Frontal cortex (tissue), 4 donors: ENCODE results near the gene TNFSF11. TPM values are rescaled to one million over a fixed set of nuclear protein-coding genes. Genes with fewer than 3 reads are reported as not detected.
"Not testable (repeated sequence)": the region's sequence is repeated elsewhere in the genome, so short reads cannot be mapped to it uniquely, and the experiment has no call there.

ENCODE experiments used
- DNase-seq, 2 donors: peaks; one replicate each; pipeline ENCODE4 v3.0.0; 2012; ENCODE audit warnings: low spot score in 2 of 2
- FAIRE-seq: peaks from 2 replicates; lab custom pipeline; 2012; peaks lifted over from hg19 to GRCh38; lab: Jason Lieb, UNC
- total RNA-seq: library from RNA; depleted of rRNA; stranded (reverse); fragments of >200 nt; gene quantifications from one replicate; pipeline ENCODE4 v1.2.3, GENCODE V29; 2014
- donor health status: control.
- donor health status: control.
- donor health status: control.

The TNFSF11 gene
- total RNA-seq, 1 donor from 2014 or later: 0.41 TPM

DNA sequence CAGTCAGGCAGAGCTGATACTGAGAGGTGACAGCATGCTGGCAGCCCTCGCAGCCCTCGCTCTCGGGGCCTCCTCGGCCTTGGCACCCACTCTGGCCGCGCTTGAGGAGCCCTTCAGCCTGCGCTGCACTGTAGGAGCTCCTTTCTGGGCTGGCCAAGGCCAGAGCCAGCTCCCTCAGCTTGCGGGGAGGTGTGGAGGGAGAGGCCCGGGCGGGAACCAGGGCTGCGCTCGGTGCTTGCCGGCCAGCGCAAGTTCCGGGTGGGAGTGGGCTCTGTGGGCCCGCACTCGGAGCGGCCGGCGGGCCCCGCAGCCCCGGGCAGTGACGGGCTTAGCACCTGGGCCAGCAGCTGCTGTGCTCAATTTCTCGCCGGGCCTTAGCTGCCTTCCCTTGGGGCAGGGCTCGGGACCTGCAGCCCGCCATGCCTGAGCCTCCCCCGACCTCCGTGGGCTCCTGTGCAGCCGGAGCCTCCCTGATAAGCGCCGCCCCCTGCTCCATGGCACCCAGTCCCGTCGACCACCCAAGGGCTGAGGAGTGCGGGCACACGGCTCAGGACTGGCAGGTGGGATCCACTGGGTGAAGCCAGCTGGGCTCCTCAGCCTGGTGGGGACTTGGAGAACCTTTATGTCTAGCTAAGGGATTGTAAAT, 14.3 kb upstream of the TNFSF11 start:
- not testable (repeated sequence) for DNase-seq, FAIRE-seq

- FAIRE-seq, DNase-seq: not testable (repeated sequence)
Measured at GRCh38 chr13:42560320-42560719, 13.6 kb upstream of the TNFSF11 start.

DNA sequence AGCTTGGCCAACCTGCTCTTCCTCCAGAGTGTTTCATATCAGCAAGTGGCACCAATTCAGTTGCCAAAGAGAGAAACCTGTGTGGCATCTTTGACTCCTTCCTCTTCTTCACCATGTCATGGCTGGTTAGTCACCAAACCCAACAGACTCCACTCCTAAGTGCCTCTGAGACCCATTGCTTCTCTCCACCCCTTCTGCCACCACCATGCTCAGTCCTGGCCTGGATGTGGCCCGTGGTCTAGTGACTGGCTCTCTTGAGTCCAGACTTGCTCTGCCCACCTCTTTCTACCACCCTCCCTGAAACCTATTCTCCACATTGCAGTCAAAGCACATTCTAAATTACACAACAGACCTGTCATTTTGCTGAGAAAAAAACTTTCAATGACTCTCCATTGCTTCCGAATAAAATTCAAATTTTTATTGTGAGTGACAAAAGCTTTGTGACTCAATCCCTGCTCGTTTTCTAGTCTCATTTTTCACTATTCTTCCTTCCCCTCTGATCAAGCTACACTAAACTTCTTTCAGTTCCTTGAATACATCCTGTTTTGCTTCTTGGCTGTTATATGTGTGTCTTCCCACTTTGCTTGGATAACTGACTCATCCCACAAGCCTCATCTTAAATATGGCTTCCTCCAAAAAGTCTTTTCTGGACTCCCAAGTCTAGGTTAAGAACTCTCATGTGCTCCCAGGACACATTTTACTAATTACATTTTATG, 12.0 kb upstream of the TNFSF11 start:
- no peak for DNase-seq
- no peak for FAIRE-seq

- FAIRE-seq: no peak
- no peak for DNase-seq
Measured at GRCh38 chr13:42567906-42568305, 6.0 kb upstream of the TNFSF11 start.

DNA sequence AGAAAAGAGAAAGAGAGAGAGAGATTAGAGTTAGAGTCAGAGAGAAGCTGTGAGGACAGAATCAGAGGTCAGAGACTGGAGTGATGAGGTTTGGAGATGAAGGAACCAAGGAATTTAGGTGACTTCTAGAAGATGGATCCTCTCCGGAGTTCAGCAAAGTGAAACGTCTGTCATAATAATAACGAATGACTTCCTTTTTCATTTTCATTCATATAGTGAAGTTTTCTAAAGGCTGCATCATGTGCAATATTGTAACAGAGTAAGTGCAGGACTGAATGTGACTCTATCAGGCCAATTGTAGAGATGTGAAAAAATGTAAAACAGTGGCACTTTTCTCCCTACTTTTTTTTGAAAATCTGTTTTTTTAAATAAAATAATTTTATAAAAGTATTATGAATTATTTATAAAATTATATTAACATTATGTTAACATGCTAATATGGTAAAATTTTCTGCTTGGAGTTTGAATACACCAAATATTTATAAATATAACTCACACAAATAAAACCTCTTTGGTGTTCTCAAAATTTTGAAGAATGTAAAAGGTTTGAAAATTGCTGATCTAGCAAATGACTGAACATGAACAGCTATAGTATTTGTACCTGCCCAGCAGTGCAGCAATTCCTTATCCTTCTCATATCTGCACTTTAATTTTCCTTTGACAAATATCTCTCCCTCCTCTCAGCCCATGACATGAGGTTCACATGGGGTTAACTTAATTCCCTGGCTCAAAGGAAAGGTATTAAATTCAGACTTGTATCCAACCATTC, 4.2 kb upstream of the TNFSF11 start:
- FAIRE-seq: no peak
- no peak for DNase-seq

DNA sequence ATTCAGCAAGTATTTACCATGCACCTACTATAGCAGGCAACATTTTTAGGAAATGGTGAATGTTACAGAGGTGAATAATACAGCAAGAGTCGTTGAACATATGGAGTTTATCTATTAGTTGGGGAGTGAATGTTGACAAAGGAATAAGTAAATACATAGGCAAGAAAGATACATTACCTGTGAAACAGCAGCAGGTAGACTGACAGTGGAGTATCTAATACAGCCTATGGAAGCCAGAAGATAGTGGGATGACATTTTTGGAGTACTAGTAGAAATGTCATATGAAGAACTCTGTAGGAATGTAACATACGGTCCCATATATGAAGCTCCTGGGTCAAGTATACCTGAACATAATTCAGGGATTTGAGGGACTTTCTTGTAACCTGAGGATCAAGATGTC, 2.1 kb upstream of the TNFSF11 start:
- DNase-seq: no peak
- FAIRE-seq: no peak

DNA sequence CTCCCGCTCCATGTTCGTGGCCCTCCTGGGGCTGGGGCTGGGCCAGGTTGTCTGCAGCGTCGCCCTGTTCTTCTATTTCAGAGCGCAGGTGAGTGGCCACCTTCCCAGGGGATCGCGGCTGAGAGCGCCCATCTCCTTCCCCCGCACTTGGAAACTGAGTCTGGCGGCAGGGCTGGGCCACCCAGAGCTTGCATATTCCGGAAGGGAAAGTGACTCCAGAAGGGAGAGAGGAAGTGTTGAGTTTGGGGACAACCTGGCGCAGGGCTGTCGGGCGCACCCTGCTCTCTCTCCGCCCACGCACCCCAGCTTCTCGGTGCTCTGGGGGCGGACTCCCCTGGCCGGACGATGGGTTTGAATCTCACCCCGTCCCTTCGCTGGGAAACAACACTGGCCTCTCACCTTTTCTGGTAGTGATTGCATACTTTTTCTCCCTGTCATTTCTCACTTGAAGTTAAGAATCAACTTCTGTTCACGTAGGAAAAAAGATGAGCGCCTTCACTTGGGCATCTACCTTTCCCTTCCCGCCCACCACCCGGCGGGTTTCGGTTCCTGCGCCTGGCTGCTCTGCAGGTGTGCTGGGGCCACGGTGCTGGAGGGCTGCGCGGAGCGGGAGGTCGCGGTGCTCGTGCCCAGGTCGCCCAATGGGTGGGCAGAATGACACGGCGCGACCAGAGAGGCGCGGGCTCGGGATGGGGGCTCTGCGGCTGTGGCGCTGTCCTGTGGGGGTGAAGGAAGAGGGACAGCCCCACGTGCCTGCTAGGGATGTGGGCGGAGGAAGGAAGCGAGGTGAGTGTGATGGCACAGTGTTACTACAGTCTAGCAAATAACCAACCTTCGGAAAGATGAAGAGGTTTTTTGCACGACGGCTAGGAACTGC, 721 bp downstream of the TNFSF11 start:
- DNase-seq: peak in 1 of 2 donors; percentile 30

GRCh38 chr13:42575938-42576337, 2.0 kb downstream of the TNFSF11 start:
- no peak for FAIRE-seq
- DNase-seq: no peak

More for the DNA sequence above, 721 bp downstream of the TNFSF11 start:
- no peak for FAIRE-seq

- DNase-seq: no peak
- FAIRE-seq: no peak
Measured at GRCh38 chr13:42577538-42577937, 3.6 kb downstream of the TNFSF11 start.

DNA sequence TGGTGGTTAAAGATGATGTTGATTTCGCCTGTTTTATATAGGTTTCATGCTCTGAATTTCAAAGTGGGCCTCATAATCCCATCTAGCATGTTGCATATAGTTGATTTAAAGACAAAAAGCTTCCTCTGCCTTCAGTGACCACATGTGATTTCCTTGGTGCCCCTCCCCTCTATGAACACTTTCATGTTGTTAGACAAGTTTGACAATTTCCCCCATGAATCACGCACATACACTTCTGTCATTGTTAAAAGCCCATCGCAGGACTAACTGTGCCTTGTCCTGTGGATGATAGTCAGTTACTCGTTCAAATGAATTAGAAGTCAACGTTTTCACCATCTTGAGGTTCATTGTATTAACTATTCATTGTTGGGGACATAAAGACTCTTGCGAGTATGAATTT, 6.7 kb downstream of the TNFSF11 start:
- FAIRE-seq (no peak), DNase-seq (no peak)

DNA sequence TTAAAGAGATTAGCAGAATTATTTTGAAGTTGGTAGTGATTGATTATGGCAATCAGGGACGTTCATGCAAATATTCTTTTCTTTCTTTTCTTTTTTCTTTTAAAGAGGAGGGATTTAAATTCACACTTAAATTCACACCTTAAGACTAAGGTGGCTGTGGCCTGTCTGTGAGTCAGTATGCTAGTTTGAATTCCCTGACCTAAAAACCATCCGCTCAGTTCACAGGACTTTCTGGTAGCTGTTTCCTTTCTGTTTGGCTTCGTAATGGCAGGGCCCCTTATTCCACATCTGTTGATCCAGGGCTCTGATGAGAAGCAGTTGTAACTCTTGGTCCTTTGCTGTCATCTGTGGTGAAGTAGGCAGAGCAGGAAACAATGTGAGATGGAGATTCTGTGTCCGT, 7.5 kb downstream of the TNFSF11 start:
- no peak for DNase-seq
- FAIRE-seq: no peak

GRCh38 chr13:42591602-42592001, 17.6 kb downstream of the TNFSF11 start:
- DNase-seq (no peak), FAIRE-seq (no peak)

GRCh38 chr13:42592915-42593900, 19.3 kb downstream of the TNFSF11 start:
- FAIRE-seq: no peak
- no peak for DNase-seq

- FAIRE-seq (peak; percentile 96), DNase-seq (peak in 1 of 2 donors; percentile 66)
Measured at GRCh38 chr13:42594481-42595252, 20.7 kb downstream of the TNFSF11 start.

DNA sequence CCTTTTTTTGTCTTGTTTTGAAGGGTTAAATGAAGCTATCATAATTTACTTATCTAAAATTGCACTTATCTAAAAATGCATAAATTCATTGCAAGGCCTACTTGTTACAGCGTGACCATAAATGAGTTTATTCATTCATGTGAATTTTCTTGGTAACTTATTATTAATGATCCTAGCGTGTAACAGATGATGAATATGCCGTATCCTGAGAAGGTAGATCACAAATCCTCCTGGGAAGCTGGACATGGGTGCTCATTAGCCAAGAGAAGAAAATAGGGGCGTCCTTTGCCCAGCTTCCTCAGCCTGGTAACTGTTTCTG, 21.3 kb downstream of the TNFSF11 start:
- DNase-seq (no peak), FAIRE-seq (no peak)

DNA sequence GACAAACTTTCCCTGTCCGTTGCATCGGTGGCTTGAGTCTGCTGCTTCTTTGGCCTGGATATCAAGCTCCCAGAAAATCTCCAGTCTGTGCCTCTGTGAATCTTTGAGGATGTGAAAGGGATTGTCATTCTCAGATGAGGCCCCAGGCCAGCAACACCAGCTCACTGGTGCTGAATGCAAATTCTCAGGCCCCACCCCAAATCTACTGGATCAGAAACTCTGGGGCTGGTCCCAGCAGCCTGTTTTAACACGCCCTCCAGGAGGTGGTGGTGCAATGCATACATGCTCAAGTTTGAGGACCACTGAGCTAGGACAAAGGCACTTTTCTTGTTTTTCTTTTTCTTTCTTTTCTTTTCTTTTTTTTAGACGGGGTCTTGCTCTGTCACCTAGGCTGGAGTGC, 23.6 kb downstream of the TNFSF11 start:
- no peak for FAIRE-seq

GRCh38 chr13:42600943-42601342, 27.0 kb downstream of the TNFSF11 start:
- FAIRE-seq: no peak
- no peak for DNase-seq

More for the DNA sequence above, 23.6 kb downstream of the TNFSF11 start:
- DNase-seq: no peak

- DNase-seq: no peak
- FAIRE-seq: no peak
Measured at GRCh38 chr13:42602906-42603305, 29.0 kb downstream of the TNFSF11 start.
